GM18511 (cell line): ENCODE measurements around the gene CYP1A2.
"Not testable (repeated sequence)": the region's sequence is repeated elsewhere in the genome, so short reads cannot be mapped to it uniquely, and the experiment has no call there.

Experiments
- ATAC-seq: cut with Tn5 transposase; IDR thresholded peaks from one replicate; pipeline ENCODE4 v1.9.1; 2021; ENCODE audit warnings: mild to moderate bottlenecking, moderate library complexity; ENCODE audit not compliant: unreplicated experiment

Gene CYP1A2

GRCh38 chr15:74748322-74748946, at the start of gene CYP1A2:
TSS of gene CYP1A2 (plus strand) at chr15:74748845. CDS start at chr15:74749739, 894 bp downstream.
- no peak for ATAC-seq

GRCh38 chr15:74709011-74709410, 39.6 kb upstream of the CYP1A2 start:
- no peak for ATAC-seq

GRCh38 chr15:74709892-74710291, 38.8 kb upstream of the CYP1A2 start:
- no peak for ATAC-seq

- ATAC-seq = no peak
Observed at GRCh38 chr15:74710319-74711094, 38.1 kb upstream of the CYP1A2 start.

GRCh38 chr15:74712311-74712710, 36.3 kb upstream of the CYP1A2 start:
- ATAC-seq = no peak

- no peak for ATAC-seq
Observed at GRCh38 chr15:74716651-74717050, 32.0 kb upstream of the CYP1A2 start.

- ATAC-seq = no peak
Observed at GRCh38 chr15:74722591-74722990, 26.1 kb upstream of the CYP1A2 start.

GRCh38 chr15:74723187-74723586, 25.5 kb upstream of the CYP1A2 start:
- ATAC-seq = no peak

GRCh38 chr15:74723754-74724334, 24.8 kb upstream of the CYP1A2 start:
- no peak for ATAC-seq

GRCh38 chr15:74724570-74725224, 23.9 kb upstream of the CYP1A2 start:
- ATAC-seq = no peak

- ATAC-seq = no peak
Observed at GRCh38 chr15:74725225-74725774, 23.3 kb upstream of the CYP1A2 start, which contains the start of gene CYP1A1. TSS of gene CYP1A1 (minus strand) at chr15:74725528. CDS start at chr15:74723097, 2,431 bp downstream.

- peak; percentile 51 for ATAC-seq
Observed at GRCh38 chr15:74725845-74726773, 22.5 kb upstream of the CYP1A2 start.

GRCh38 chr15:74726774-74727164, 21.9 kb upstream of the CYP1A2 start:
- no peak for ATAC-seq

- no peak for ATAC-seq
Observed at GRCh38 chr15:74727727-74728126, 20.9 kb upstream of the CYP1A2 start.

- not testable (repeated sequence) for ATAC-seq
Observed at GRCh38 chr15:74728699-74729098, 19.9 kb upstream of the CYP1A2 start.

GRCh38 chr15:74729372-74729771, 19.3 kb upstream of the CYP1A2 start:
- ATAC-seq = not testable (repeated sequence)

- ATAC-seq = no peak
Observed at GRCh38 chr15:74730619-74731316, 17.9 kb upstream of the CYP1A2 start.

- no peak for ATAC-seq
Observed at GRCh38 chr15:74732846-74733245, 15.8 kb upstream of the CYP1A2 start.

- ATAC-seq = no peak
Observed at GRCh38 chr15:74733269-74733668, 15.4 kb upstream of the CYP1A2 start.
